WTC11 (cell line): ENCODE data around the gene RIPOR1. TPM values are rescaled to one million over a fixed set of nuclear protein-coding genes. Genes with fewer than 3 reads are reported as not detected.

Source experiments
- ATAC-seq: fragments of 200-7000 bp; cut with Tn5 transposase; 2 replicates; pipeline ENCODE4 v1.10.0; 2021; ENCODE audit warnings: mild to moderate bottlenecking, moderate library complexity
- CTCF ChIA-PET: fragments of 300-600 bp; sonication (Branson Sonifier 250); formaldehyde crosslinking; loops from one replicate; lab custom pipeline; 2021; ENCODE audit warnings: antibody characterized with exemption; lab: Charles Lee
- POLR2A ChIA-PET: fragments of 350-600 bp; sonication (Branson Sonifier 250); formaldehyde crosslinking; loops from one replicate; lab custom pipeline; 2021; ENCODE audit warnings: antibody characterized with exemption; lab: Charles Lee
- DNase-seq: peaks from one replicate; pipeline ENCODE4 v3.0.0; 2021; ENCODE audit warnings: low spot score
- H3K27ac Mint-ChIP-seq: 2 replicates; pipeline ENCODE4 v1.8.0; 2021; ENCODE audit warnings: mixed read lengths
- H3K27me3 Mint-ChIP-seq: 2 replicates; pipeline ENCODE4 v1.8.0; 2021; ENCODE audit warnings: low read depth, mild to moderate bottlenecking, moderate library complexity, mixed read lengths
- H3K36me3 Mint-ChIP-seq: 2 replicates; pipeline ENCODE4 v1.8.0; 2021; ENCODE audit warnings: mixed read lengths
- H3K4me1 Mint-ChIP-seq: 2 replicates; pipeline ENCODE4 v1.8.0; 2022; ENCODE audit warnings: mixed read lengths
- H3K4me3 Mint-ChIP-seq: 2 replicates; pipeline ENCODE4 v1.8.0; 2021; ENCODE audit warnings: mild to moderate bottlenecking, moderate library complexity, mixed read lengths
- H3K9me3 Mint-ChIP-seq: 2 replicates; pipeline ENCODE4 v1.8.0; 2021; ENCODE audit warnings: mixed read lengths
- ETV6 ChIP-seq: sonication (generic); formaldehyde crosslinking; IDR thresholded peaks from 2 replicates; pipeline ENCODE4 v1.8.1; 2022; ENCODE audit warnings: mild to moderate bottlenecking, missing genetic modification reagents
- FOXJ3 ChIP-seq: sonication (generic); formaldehyde crosslinking; IDR thresholded peaks from 2 replicates; pipeline ENCODE4 v1.9.0; 2021; ENCODE audit warnings: missing genetic modification reagents, mild to moderate bottlenecking, borderline replicate concordance
- GABPB1 ChIP-seq: sonication (generic); formaldehyde crosslinking; IDR thresholded peaks from 2 replicates; pipeline ENCODE4 v1.8.1; 2023; ENCODE audit warnings: mild to moderate bottlenecking, missing genetic modification reagents
- GRHL2 ChIP-seq: fragments of 250-450 bp; sonication (Bioruptor Pico); IDR thresholded peaks from 2 replicates; pipeline ENCODE4 v1.8.0; 2022; ENCODE audit warnings: mild to moderate bottlenecking, moderate library complexity; ENCODE audit not compliant: insufficient replicate concordance, severe bottlenecking
- GTF2I ChIP-seq: fragments of 250-450 bp; sonication (Bioruptor Pico); conservative IDR thresholded peaks from 2 replicates; pipeline ENCODE4 v1.4.0; 2021; ENCODE audit warnings: mild to moderate bottlenecking
- MXD4 ChIP-seq: fragments of 250-450 bp; sonication (Bioruptor Pico); IDR thresholded peaks from 2 replicates; pipeline ENCODE4 v1.8.0; 2021; ENCODE audit warnings: mild to moderate bottlenecking, moderate library complexity, borderline replicate concordance
- NR3C1 ChIP-seq: sonication (generic); formaldehyde crosslinking; conservative IDR thresholded peaks from 2 replicates; pipeline ENCODE4 v1.8.1; 2023; ENCODE audit warnings: low read depth, mild to moderate bottlenecking, missing genetic modification reagents
- RORB ChIP-seq: fragments of 250-450 bp; sonication (Bioruptor Pico); IDR thresholded peaks from 2 replicates; pipeline ENCODE4 v1.9.0; 2021; ENCODE audit warnings: mild to moderate bottlenecking
- TCF7 ChIP-seq: sonication (generic); formaldehyde crosslinking; IDR thresholded peaks from 2 replicates; pipeline ENCODE4 v1.8.0; 2022; ENCODE audit warnings: mild to moderate bottlenecking, low read depth, missing genetic modification reagents, moderate library complexity
- TP53 ChIP-seq: sonication (generic); formaldehyde crosslinking; IDR thresholded peaks from 2 replicates; pipeline ENCODE4 v1.8.1; 2023; ENCODE audit warnings: mild to moderate bottlenecking, missing genetic modification reagents
- ZNF121 ChIP-seq: sonication (generic); formaldehyde crosslinking; IDR thresholded peaks from 2 replicates; pipeline ENCODE4 v1.8.0; 2023; ENCODE audit warnings: missing genetic modification reagents
- ZNF138 ChIP-seq: sonication (generic); formaldehyde crosslinking; conservative IDR thresholded peaks from 2 replicates; pipeline ENCODE4 v1.8.1; 2022; ENCODE audit warnings: mild to moderate bottlenecking, moderate library complexity, missing genetic modification reagents
- ZNF317 ChIP-seq: sonication (generic); formaldehyde crosslinking; IDR thresholded peaks from 2 replicates; pipeline ENCODE4 v1.8.1; 2023; ENCODE audit warnings: low read depth, mild to moderate bottlenecking, moderate library complexity, missing genetic modification reagents, borderline replicate concordance
- ZNF416 ChIP-seq: fragments of 250-450 bp; sonication (Bioruptor Pico); IDR thresholded peaks from 2 replicates; pipeline ENCODE4 v1.9.0; 2021; ENCODE audit warnings: mild to moderate bottlenecking, inconsistent platforms
- total RNA-seq: library from RNA; stranded (reverse); gene quantifications from 3 replicates; pipeline ENCODE4 v1.2.3, GENCODE V29; 2021
- TF ChIP-seq, protein P1 (sequence below): sonication (generic); formaldehyde crosslinking; conservative IDR thresholded peaks from 2 replicates; pipeline ENCODE4 v1.8.1; 2022; ENCODE audit warnings: mild to moderate bottlenecking, missing genetic modification reagents
- TF ChIP-seq, protein P2 (sequence below): fragments of 250-450 bp; sonication (Bioruptor Pico); IDR thresholded peaks from 2 replicates; pipeline ENCODE4 v1.9.0; 2021; ENCODE audit warnings: mild to moderate bottlenecking
- TF ChIP-seq, protein P3 (sequence below): sonication (generic); formaldehyde crosslinking; IDR thresholded peaks from 2 replicates; pipeline ENCODE4 v1.8.0; 2022; ENCODE audit warnings: mild to moderate bottlenecking, missing genetic modification reagents
- TF ChIP-seq, protein P4 (sequence below): sonication (generic); formaldehyde crosslinking; IDR thresholded peaks from 2 replicates; pipeline ENCODE4 v1.8.1; 2022; ENCODE audit warnings: low read depth, missing genetic modification reagents, borderline replicate concordance
- TF ChIP-seq, protein P5 (sequence below): sonication (generic); formaldehyde crosslinking; IDR thresholded peaks from 2 replicates; pipeline ENCODE4 v1.8.0; 2023; ENCODE audit warnings: missing genetic modification reagents

Gene RIPOR1
- total RNA-seq, 1 experiment from 2014 or later, result 14.9 TPM

DNA sequence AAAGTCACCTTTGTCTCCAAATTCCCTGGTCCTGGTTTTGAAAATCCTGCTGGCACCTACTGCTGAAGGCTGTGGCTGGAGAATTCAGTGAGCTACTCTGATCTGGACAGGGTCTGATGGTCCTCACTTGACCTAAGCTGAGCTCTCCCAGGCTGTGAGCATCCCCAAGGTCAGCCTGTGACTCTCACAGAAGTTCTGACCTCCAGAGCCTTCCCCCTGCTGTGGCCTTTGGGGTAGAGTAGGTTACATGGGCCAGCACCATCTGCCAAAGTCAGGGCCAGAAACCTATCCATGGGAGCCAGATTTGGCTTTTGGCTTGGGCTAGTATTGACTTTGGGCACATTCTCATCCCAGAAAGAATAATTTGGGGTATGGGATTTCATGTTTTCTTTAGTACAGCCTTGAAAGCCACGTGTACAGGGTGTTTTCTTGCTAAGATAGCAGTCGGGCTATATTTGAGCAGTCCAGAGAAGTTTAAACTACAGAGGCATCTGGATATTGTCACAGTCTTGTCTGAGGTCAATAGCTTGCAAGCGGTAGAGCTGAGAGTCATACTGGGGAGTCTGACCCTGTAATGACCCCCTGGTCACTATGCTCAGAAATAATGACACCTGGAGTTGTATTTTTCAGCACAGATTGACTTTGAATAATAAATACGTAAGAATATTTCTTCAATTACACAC, 39.1 kb upstream of the RIPOR1 start:
- no peaks in the 10 kb centered on the region for H3K36me3 Mint-ChIP-seq
- H3K9me3 Mint-ChIP-seq, result peaks cover 6% of the 10 kb centered on the region; the same call in 1 of the 2 replicates
- H3K4me3 Mint-ChIP-seq, result no peak overlapping the region
- TF ChIP-seq MXD4 (CRISPR knock-in tag) (no peak), ETV6 (no peak), TCF7 (CRISPR knock-in tag) (no peak), ZNF138 (CRISPR knock-in tag) (no peak), ZNF416 (CRISPR knock-in tag) (no peak), NR3C1 (CRISPR knock-in tag) (no peak), GTF2I (CRISPR knock-in tag) (no peak), ZNF121 (CRISPR knock-in tag) (no peak), RORB (CRISPR knock-in tag) (no peak), TP53 (CRISPR knock-in tag) (no peak), ZNF317 (CRISPR knock-in tag) (no peak), GRHL2 (CRISPR knock-in tag) (no peak), FOXJ3 (CRISPR knock-in tag) (no peak)
- TF ChIP-seq, protein P1, sequence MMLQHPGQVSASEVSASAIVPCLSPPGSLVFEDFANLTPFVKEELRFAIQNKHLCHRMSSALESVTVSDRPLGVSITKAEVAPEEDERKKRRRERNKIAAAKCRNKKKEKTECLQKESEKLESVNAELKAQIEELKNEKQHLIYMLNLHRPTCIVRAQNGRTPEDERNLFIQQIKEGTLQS (CRISPR knock-in tag), result no peak
- TF ChIP-seq, protein P2, sequence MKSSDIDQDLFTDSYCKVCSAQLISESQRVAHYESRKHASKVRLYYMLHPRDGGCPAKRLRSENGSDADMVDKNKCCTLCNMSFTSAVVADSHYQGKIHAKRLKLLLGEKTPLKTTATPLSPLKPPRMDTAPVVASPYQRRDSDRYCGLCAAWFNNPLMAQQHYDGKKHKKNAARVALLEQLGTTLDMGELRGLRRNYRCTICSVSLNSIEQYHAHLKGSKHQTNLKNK (CRISPR knock-in tag), result no peak
- TF ChIP-seq, protein P3, sequence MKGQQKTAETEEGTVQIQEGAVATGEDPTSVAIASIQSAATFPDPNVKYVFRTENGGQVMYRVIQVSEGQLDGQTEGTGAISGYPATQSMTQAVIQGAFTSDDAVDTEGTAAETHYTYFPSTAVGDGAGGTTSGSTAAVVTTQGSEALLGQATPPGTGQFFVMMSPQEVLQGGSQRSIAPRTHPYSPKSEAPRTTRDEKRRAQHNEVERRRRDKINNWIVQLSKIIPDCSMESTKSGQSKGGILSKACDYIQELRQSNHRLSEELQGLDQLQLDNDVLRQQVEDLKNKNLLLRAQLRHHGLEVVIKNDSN (CRISPR knock-in tag), result no peak
- TF ChIP-seq, protein P4, sequence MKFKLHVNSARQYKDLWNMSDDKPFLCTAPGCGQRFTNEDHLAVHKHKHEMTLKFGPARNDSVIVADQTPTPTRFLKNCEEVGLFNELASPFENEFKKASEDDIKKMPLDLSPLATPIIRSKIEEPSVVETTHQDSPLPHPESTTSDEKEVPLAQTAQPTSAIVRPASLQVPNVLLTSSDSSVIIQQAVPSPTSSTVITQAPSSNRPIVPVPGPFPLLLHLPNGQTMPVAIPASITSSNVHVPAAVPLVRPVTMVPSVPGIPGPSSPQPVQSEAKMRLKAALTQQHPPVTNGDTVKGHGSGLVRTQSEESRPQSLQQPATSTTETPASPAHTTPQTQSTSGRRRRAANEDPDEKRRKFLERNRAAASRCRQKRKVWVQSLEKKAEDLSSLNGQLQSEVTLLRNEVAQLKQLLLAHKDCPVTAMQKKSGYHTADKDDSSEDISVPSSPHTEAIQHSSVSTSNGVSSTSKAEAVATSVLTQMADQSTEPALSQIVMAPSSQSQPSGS (CRISPR knock-in tag), result no peak
- peaks cover 100% of the 10 kb centered on the region for H3K27me3 Mint-ChIP-seq
- peaks cover 11% of the 10 kb centered on the region for H3K4me1 Mint-ChIP-seq
- ATAC-seq, result no peak
- DNase-seq, result no peak
- POLR2A ChIA-PET, result interaction anchor here (0.6 kb wide), 1 partner anchor 100 kb away, joined by 4 read pairs; no protein-coding TSS in a partner anchor
- CTCF ChIA-PET, result interaction anchor here (0.8 to 4.1 kb wide), 14 partner anchors 8 to 205 kb away, joined by 3 to 45 read pairs (median 4); partner anchors contain the start of gene ATP6V0D1
- H3K27ac Mint-ChIP-seq, result no peak overlapping the region

DNA sequence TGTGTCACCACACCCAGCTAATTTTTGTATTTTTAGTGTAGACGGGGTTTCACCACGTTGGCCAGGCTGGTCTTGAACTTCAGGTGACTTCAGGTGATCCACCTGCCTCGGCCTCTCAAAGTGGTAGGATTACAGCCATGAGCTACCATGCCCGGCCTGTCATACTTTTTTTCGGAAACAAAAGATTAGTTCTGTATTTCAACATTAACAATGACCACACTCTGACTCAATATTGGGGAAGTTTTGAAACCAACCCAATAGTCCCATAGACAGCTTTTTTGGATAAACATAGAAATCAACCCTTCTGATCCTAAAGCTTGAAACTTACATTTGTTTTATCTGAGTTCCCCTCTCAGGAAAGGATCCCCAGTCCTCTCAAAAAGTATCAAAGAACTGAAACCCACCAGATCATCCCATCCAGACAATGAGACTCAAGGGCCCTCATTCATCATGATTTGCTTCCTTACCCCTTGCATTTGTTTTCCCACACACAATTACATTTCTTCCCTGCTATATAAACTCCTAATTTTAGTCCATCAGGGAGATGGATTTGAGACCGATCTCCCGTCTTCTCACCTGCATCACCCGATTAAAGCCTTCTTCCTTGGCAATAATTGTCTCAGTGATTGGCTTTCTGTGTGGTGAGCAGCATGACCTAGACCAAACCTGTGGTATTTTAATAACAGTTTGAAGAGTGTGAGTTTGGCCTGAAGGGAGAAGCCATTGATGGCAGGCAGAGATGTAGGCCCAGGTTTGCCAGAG, 38.1 kb upstream of the RIPOR1 start:
- Mint-ChIP-seq H3K36me3 (no peaks in the 10 kb centered on the region), H3K4me1 (peaks cover 11% of the 10 kb centered on the region), H3K9me3 (peaks cover 6% of the 10 kb centered on the region; the same call in 1 of the 2 replicates), H3K27ac (no peak overlapping the region), H3K27me3 (peaks cover 99% of the 10 kb centered on the region), H3K4me3 (no peak overlapping the region)
- POLR2A ChIA-PET, result interaction anchor here (0.8 kb wide), 1 partner anchor 174 kb away, joined by 4 read pairs; no protein-coding TSS in a partner anchor
- ATAC-seq, result no peak
- DNase-seq, result no peak
- CTCF ChIA-PET, result interaction anchor here (0.5 to 4.1 kb wide), 9 partner anchors 9 to 542 kb away, joined by 3 to 45 read pairs (median 5); partner anchors contain the start of gene ATP6V0D1
- TF ChIP-seq GABPB1 (CRISPR knock-in tag), result no peak
- TF ChIP-seq, protein P5, sequence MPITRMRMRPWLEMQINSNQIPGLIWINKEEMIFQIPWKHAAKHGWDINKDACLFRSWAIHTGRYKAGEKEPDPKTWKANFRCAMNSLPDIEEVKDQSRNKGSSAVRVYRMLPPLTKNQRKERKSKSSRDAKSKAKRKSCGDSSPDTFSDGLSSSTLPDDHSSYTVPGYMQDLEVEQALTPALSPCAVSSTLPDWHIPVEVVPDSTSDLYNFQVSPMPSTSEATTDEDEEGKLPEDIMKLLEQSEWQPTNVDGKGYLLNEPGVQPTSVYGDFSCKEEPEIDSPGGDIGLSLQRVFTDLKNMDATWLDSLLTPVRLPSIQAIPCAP (CRISPR knock-in tag), result no peak
- TF ChIP-seq, all 79 proteins: peak for 0
